Stimulated activated CD4-positive, alpha-beta T cell treated with anti-CD3 and anti-CD28 coated beads, Interleukin-15, amount 100 ng/mL, for 48 hours (primary cell): ENCODE data around the gene GALNT7.
"Not testable (repeated sequence)": the region's sequence is repeated elsewhere in the genome, so short reads cannot be mapped to it uniquely, and the experiment has no call there.

ENCODE experiments used
- DNase-seq, 2 donors: peaks; one replicate each; pipeline ENCODE4 v3.0.0-alpha.2; 2020; ENCODE audit warnings: low read depth in 2 of 2

GALNT7 gene

GRCh38 chr4:173167758-173168395 lies 734 bp upstream of the GALNT7 start:
- DNase-seq = peak in 1 of 2 donors; percentile 5

- DNase-seq = no peak
These were observed 492 bp downstream of the GALNT7 start for GRCh38 chr4:173169178-173169427.

GRCh38 chr4:173169428-173170181 lies 994 bp downstream of the GALNT7 start:
- DNase-seq = peak; percentile 23 to 35

GRCh38 chr4:173170182-173170778 lies 1.7 kb downstream of the GALNT7 start:
- no peak for DNase-seq

- no peak for DNase-seq
These were observed 2.5 kb downstream of the GALNT7 start for GRCh38 chr4:173171098-173171497.

- no peak for DNase-seq
These were observed 3.4 kb downstream of the GALNT7 start for GRCh38 chr4:173171987-173172386.

- no peak for DNase-seq
These were observed 5.6 kb downstream of the GALNT7 start for GRCh38 chr4:173174184-173174583.

GRCh38 chr4:173174594-173175012 lies 6.0 kb downstream of the GALNT7 start:
- DNase-seq = no peak

- no peak for DNase-seq
These were observed 7.4 kb downstream of the GALNT7 start for GRCh38 chr4:173176010-173176409.

- DNase-seq = no peak
These were observed 8.6 kb downstream of the GALNT7 start for GRCh38 chr4:173177232-173177631.

GRCh38 chr4:173178144-173178543 lies 9.5 kb downstream of the GALNT7 start:
- no peak for DNase-seq

GRCh38 chr4:173181848-173182247 lies 13.2 kb downstream of the GALNT7 start:
- DNase-seq = no peak

GRCh38 chr4:173182403-173182802 lies 13.8 kb downstream of the GALNT7 start:
- no peak for DNase-seq

- not testable (repeated sequence) for DNase-seq
These were observed 15.1 kb downstream of the GALNT7 start for GRCh38 chr4:173183659-173184247.

GRCh38 chr4:173185847-173186510 lies 17.4 kb downstream of the GALNT7 start:
- DNase-seq = no peak

GRCh38 chr4:173187732-173188131 lies 19.1 kb downstream of the GALNT7 start:
- no peak for DNase-seq

- DNase-seq = no peak
These were observed 20.0 kb downstream of the GALNT7 start for GRCh38 chr4:173188648-173189047.

GRCh38 chr4:173189117-173189693 lies 20.6 kb downstream of the GALNT7 start:
- no peak for DNase-seq

- DNase-seq = no peak
These were observed 23.0 kb downstream of the GALNT7 start for GRCh38 chr4:173191623-173192041.

- DNase-seq = no peak
These were observed 24.0 kb downstream of the GALNT7 start for GRCh38 chr4:173192375-173193162.

GRCh38 chr4:173194157-173194556 lies 25.5 kb downstream of the GALNT7 start:
- no peak for DNase-seq
